D721Med (cell line): ENCODE data around the gene ZDHHC8.
A peak's percentile ranks its signal among the peaks of the same experiment; 100 is the strongest.

Experiments
- DNase-seq: peaks from one replicate; pipeline ENCODE4 v3.0.0; 2011; ENCODE audit warnings: low spot score; ENCODE audit not compliant: insufficient read length
- FAIRE-seq: peaks from 2 replicates; lab custom pipeline; 2011; peaks lifted over from hg19 to GRCh38; lab: Jason Lieb, UNC
- CTCF ChIP-seq: IDR thresholded peaks from 2 replicates; pipeline ENCODE4 v1.5.1; 2012; ENCODE audit warnings: mild to moderate bottlenecking, control low read depth; ENCODE audit not compliant: insufficient read depth; ENCODE audit errors: missing control alignments

The ZDHHC8 gene

DNA sequence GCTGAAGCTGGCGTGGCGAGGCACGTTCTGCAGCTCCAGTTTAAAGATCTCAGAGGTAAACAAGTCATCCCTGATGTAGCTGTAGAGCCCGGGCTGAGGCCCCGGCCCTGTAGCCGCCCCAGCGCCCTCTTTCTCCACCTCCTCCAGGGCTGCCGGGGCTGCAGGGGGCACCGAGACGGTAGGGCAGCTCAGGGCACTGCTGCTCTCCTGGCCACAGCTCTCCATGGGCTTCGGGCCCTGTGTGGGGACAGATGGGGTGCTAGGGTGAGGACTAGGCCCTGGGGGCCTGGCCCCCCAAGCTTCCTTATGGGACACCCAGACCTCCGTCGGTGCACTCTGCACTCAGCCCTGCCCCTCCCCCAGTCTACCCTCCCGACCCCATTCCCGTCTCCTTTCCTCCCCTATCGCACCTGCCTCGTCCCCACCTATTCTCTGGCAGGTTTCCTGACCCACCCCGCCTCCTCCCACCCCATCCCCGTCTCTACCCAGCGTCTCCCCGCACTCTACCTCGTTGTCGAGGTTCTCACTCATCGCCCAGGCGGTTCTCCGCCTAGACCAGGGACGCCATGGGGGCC is 15.1 kb upstream of the ZDHHC8 start:
- FAIRE-seq = no peak
- no peak for DNase-seq

GRCh38 chr22:20116951-20117632 is 14.5 kb upstream of the ZDHHC8 start, which contains the start of gene TRMT2A:
TRMT2A (minus strand) TSS chr22:20117226; CDS start chr22:20116906, 320 bp downstream.
- FAIRE-seq = no peak
- DNase-seq = peak; percentile 99
- peak; percentile 20 for TF ChIP-seq CTCF

More for the DNA sequence above, 15.1 kb upstream of the ZDHHC8 start:
- TF ChIP-seq CTCF = no peak

DNA sequence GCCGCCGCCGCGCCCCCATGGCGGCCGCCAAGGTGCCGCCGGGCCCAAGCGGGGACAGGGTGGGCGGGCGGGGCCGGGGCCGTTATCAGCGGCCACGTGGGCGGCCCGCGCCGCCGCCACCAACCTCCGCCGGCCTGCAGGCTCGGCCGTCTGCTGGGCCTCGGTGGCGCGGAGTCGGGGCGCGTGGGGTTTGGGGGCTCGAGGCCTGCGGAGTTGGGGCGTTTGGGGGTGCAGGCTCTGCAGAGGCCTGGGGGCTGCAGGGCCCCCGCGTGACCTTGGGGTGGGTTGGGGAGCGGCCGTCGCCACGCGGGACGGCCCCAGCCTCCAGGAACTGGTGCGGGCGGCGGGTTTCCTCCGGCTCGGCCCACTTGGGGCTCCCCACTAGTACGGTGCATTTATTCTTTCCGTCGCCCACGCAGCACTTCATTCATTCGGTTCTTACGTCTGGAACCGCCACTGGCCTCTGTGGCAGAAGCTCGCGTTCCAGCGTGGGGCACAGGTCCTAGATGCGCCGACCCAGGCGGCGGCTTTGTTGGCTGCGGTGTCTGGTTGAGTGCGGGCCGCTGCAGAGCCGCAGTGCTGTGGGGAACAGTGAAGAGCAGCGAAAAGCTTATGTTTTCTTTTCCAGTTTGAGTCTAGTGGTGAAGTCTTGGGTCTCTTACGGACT is 13.8 kb upstream of the ZDHHC8 start:
- no peak for TF ChIP-seq CTCF
- FAIRE-seq = no peak
- no peak for DNase-seq

DNA sequence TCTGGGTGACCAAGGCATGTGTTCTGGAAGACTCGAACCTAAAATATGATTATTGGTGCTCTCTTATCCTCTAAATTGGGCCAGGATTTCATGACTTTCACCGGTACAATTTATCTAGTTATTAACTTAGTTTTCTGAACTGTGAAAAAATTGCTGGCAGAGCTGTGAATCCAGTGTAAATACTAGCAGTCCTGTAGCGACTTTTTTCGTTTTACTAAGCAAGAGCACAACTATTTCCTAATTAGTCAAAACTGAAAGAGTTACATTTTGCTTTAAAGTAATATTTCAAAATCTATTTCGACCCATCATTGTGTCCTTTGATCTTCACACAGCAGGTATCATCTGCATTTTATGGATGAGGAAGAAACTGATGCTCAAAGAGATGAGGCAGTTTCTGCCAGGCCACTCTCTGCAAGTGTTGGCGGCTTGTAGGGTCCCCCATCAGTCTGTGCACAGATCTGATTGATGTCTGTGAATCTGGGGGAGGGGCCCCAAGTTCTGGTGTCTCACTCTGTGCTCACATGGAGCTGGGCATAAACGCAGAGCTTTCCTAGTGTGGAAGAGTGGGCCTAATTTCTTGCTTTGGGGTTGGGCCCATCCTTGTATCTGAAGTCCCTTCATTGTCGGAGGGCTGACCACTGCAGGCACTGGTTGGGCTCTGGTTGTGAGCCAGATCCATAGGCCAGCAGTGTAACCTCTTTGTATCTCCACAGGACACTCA is 13.1 kb upstream of the ZDHHC8 start:
- TF ChIP-seq CTCF = no peak
- FAIRE-seq = no peak

DNA sequence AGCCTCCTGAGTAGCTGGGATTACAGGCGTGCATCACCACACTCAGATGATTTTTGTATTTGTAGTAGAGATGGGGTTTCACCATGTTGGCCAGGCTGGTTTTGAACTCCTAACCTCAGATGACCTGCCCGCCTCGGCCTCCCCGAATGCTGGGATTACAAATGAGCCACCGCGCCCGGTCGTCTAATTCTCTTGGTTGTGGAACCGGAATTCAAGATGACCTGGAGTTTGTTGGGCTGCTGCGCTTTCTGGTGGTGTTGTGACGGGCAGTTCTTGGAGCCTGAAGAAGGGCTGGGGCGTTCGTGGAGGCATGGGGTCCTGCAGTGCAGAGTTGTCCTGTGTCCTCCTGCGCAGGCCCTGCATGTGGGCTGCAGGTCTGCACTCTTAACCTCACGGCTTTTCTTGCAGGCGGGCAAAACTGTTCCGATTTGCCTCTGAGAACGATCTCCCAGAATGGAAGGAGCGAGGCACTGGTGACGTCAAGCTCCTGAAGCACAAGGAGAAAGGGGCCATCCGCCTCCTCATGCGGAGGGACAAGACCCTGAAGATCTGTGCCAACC is 9.7 kb upstream of the ZDHHC8 start:
- DNase-seq (no peak), FAIRE-seq (no peak)
- TF ChIP-seq CTCF = no peak

More for the DNA sequence above, 13.1 kb upstream of the ZDHHC8 start:
- DNase-seq = no peak

GRCh38 chr22:20123366-20124082 is 8.1 kb upstream of the ZDHHC8 start:
- DNase-seq = no peak
- TF ChIP-seq CTCF = no peak
- FAIRE-seq = no peak
